ENCODE data around the gene ADGRV1.
A peak's percentile ranks its signal among the peaks of the same experiment; 100 is the strongest.

ADGRV1 gene

DNA sequence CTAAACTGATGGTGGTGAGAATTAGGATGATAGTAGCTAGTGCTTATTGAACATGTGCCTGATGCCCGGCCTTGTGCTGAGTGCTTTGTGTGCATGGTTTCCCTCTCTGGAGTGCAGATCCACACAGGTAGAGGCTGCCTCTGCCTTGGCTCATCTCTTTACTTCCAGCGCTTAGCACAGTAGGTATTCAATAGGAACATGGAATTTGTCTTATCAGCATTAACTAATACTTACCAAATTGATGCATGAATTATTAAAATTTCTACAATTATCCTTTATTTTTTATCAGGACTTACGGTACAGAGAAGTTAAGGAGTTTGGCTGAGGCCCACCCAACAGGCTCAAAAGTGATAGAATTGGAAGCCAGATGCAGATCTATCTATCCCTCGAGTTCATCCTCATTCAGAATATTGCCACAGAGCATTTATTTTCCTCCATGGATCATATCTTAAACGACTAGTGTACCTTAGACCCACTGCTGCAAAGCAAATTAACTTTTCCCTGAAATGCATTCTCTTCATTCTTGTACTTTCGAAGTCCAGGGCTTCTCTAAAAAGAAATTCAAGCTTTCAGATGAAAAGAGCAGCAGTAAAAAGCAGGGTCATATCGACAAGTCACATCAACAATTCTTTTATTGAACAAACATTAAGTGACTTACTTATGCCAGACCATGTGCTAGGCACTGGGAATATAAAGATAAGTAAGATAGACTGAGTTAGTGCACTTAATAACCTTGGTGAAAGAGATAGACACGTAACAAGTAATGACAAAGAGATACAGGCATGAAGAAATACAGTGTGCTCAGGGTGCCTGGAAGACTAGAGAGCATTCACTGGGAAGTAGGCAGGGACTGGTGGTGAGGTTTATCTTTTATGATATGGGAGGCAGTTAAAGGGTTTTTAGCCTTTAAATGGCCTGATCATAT lies 534.5 kb downstream of the ADGRV1 start:
- no peak for DNase-seq

DNA sequence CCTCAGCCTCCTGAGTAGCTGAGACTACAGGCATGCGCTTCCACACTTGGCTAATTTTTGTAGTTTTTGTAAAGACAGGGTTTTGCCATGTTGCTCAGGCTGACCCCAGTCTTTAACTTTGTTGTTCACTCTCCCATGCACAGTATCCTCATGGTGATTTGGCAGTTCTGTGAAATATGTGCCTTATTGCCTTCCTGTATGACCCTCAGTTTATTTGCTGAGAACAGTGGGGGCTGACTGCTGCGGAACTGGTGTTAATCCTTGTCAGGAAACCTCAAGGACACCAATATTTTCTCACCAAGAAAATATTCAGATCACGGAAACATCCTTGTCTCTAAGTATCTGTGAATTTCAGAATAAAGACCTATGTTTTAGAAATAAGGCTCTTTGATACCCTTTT lies 536.7 kb downstream of the ADGRV1 start:
- DNase-seq: no peak

- no peak for DNase-seq
These were observed 537.3 kb downstream of the ADGRV1 start for GRCh38 chr5:91095786-91096385.

DNA sequence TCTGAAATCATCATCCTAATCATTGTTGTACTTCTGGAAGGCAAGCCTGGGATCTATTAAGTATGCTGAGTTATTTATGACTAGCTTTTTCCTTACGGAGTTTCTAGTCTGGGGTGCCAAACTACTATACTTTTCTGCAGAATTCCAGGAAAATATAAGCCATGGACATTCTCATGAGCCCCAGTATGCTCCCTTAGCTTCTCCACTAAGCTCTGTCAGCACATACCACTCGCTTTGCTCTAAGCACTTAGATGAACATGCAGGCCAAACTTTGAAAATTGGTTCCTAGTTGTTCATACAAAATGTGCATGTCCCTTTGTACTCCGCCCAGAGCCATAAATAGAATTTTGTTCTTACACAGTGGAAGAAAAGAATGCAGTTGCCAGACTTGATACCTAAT lies 539.9 kb downstream of the ADGRV1 start:
- DNase-seq: no peak

- peak; percentile 26 for DNase-seq
These were observed 543.2 kb downstream of the ADGRV1 start for GRCh38 chr5:91101600-91102379.

DNA sequence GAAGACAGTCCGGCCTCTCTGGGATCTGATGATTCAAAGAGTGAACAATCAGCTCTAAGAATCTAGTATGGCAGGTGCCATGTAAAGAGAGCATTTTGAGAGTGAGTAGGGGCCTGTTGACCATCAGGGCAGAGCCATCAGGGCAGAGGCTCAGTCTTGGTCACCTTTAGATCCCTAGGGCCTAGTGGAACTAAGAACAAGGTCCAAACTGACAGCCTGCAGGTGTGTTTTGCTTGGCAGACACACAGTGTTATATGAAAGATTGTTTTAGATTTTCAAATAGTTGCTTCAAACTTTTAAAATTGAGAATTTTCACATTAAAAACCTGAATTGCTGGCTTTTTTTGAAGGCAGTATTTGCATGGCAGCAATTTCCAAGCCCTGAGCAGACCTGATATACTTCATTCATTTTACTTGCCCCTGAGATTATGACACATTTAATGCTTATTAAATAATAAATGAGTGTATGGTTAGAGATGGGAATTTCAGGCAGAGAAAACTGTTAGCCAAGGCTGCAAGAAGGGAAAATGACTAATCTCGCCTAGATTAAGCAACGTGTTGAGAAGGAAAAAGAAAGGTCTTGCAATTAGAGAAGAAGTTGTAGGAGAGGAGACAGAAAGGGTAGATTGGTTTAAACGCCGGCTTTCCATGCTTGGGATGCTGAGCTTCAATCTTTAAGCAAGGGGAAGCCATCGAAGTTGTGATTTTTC lies 544.9 kb downstream of the ADGRV1 start:
- no peak for DNase-seq

DNA sequence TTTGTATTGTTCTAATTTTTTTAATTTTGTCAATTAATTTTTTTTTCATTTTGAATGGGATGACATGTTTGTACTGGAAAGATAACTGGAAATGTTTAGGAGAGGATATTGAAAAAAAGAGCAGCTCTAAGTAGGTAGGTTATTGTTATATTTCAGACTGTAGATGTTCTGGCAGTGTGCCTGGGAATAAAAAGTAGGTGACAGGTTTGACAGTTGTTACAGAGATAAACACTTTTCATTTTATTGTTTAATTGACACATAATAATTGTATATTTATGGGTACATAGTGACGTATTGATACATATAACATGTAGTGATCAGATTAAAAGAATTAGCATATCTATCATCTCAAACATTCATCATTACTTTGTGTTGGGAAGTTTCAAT lies 545.5 kb downstream of the ADGRV1 start:
- no peak for DNase-seq

GRCh38 chr5:91106842-91107511 lies 548.4 kb downstream of the ADGRV1 start:
- DNase-seq: no peak

GRCh38 chr5:91109634-91110033 lies 551.0 kb downstream of the ADGRV1 start:
- DNase-seq: no peak

DNA sequence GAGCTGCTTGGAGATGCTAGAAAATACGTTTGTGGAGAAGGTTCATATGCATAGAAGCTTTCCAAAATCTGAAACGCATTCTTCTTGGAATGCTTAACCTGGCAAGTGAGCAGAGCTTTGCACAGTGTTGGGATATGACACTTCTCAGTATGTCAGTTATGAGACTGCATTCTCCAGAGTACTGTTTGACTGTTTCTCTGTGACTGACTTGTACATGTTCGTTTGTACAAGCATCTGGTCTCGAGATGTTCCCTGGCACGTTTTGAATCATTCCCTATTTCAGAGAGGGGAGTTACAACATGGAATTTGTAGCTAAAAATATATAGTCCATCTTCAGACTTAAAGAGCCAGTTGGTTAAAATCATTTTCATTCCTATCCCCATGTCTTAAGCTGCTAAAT lies 552.1 kb downstream of the ADGRV1 start:
- no peak for DNase-seq

- no peak for DNase-seq
These were observed 553.1 kb downstream of the ADGRV1 start for GRCh38 chr5:91111473-91112238.

- no peak for DNase-seq
These were observed 556.1 kb downstream of the ADGRV1 start for GRCh38 chr5:91114658-91115057.

DNA sequence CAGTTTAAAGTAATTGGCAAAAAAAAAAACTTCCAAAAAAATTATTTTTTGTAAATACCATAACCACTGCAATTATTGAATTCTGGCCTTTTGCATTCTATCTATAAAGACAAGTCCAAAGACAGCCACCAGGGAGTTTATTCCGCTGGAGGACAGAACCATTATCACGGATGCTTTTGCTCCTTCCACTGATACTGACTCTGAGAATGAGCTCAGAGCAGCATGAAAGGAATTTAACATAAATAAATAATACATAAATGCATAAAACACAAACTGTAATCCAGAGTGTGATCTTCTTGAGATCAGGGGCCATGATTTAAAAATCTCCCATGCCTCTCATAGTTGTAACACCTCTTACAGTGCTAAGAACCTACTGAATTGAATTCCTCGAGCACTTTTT lies 559.8 kb downstream of the ADGRV1 start:
- no peak for DNase-seq

- DNase-seq: no peak
These were observed 560.2 kb downstream of the ADGRV1 start for GRCh38 chr5:91118796-91119195.

- DNase-seq: no peak
These were observed 560.6 kb downstream of the ADGRV1 start for GRCh38 chr5:91119217-91119616.

- no peak for DNase-seq
These were observed 561.6 kb downstream of the ADGRV1 start for GRCh38 chr5:91119981-91120850.

DNA sequence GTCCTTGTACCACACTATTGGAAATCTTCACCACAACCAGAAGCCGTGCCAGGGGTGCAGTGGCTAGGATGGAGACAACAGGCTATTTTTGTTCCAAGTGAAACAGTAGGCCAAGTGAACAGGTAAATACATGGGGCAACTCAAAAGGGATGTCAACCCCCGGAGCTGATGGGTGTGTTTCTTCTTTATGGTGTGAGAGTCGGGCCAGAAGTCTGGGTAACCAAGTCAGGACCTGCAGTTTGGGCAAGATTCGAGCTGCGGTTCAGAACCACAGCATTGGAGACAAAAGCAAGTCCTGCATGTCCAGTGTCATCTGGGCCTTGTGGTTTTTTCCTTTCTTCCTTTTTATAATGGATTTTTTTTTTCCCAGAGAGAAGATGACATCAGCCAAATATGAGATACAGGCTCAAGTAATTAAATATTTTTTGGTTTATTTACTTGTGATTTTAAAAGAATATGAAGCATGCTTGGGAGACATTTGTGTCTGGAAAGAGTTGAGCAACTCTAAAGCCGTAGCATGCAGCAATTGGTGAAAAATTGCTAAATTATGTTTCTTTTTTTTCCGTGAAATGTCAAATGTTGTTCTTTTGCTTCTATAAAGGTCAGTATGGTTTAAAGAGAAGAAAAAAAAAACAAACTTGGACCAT lies 562.9 kb downstream of the ADGRV1 start:
- DNase-seq: no peak

- no peak for DNase-seq
These were observed 564.1 kb downstream of the ADGRV1 start for GRCh38 chr5:91122651-91123050.

GRCh38 chr5:91123291-91123690 lies 564.7 kb downstream of the ADGRV1 start:
- DNase-seq: no peak

GRCh38 chr5:91123901-91124300 lies 565.3 kb downstream of the ADGRV1 start:
- DNase-seq: no peak

Data from activated T-cell treated with anti-CD3 and anti-CD28 coated beads, Interleukin-2, amount 50 U/mL, for 1 hour (primary cell).